Measurements from ENCODE around the gene PXYLP1.

The PXYLP1 gene

GRCh38 chr3:141250828-141251227 lies 19.2 kb downstream of the PXYLP1 start:
- no peak for DNase-seq

DNA sequence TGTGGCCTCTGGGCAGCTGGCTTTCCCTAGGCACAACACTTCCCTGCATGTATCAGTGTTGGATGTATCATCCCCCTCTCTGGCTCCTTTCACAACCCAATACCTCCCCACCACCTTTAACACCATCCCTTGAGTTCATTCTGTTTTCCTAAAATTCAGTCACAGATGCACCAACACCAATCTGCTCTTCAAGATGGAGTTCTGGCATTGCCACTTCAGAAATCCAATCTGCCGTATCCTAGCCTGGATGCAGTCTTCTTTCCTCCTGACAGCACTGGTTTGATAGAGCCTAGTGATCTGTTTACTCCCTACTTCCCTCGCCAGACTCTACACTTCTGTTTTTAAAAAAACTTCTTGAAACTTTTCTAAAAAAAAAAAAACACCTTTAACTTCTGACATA lies 21.7 kb downstream of the PXYLP1 start:
- DNase-seq, result no peak

GRCh38 chr3:141253811-141254210 lies 22.2 kb downstream of the PXYLP1 start:
- DNase-seq, result no peak

DNA sequence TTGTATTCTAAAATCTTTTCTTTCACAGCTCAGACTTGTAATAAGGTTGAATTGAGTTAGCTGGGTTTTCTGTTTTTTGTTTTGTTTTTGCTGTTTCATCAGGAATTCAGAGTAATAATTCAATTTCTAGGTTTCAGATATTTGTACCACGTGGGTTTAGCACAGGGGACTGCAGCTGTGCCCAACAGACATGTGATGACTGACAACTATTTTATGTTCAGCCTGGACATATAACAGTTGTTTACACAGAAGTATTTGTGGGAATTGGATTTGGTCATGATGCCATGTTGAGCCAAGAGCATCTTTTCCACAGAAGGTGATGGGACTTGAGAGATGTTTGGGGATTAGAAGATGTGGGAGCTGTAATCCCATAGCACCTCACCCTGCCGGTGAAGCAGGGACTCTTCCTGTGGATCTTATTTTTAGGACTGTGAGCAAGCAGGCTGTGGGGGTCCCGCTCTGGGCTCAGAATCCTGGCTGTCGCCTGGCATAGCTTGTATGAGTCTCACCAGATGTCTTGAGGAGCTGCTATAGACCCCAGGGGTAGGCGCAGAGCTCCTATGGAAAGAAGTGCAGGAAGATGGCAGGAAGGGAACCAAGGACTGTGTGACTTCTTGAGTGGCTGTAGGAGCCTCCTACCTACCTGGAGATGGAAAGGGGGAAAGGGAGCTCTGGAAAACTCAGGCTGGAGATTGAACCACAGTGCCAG lies 23.7 kb downstream of the PXYLP1 start:
- DNase-seq, result no peak

- no peak for DNase-seq
These were observed 24.2 kb downstream of the PXYLP1 start for GRCh38 chr3:141255846-141256261.

- DNase-seq, result no peak
These were observed 25.2 kb downstream of the PXYLP1 start for GRCh38 chr3:141256820-141257219.

DNA sequence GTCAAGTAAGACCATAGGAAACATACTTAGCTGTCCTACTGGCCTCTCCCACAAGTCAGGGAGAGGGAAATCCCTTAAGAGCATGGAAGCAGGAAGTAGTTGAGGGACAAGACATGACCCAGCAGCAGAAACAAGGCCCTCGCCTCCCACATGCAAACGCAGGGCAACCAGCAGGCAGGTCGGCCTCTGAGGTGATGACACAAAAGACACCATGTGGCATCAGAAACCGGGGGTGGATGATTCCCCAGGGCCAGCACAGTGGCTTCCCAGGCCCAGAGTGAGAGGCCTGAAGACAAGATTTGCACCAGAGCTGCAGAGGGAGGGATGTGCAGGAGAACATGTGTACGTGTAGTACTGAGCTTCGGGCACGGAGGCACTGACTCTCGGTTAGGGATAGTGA lies 26.3 kb downstream of the PXYLP1 start:
- DNase-seq, result no peak

GRCh38 chr3:141258973-141259372 lies 27.3 kb downstream of the PXYLP1 start:
- no peak for DNase-seq

GRCh38 chr3:141259821-141260629 lies 28.4 kb downstream of the PXYLP1 start:
- no peak for DNase-seq

GRCh38 chr3:141260630-141260927 lies 29.0 kb downstream of the PXYLP1 start:
- DNase-seq, result no peak

DNA sequence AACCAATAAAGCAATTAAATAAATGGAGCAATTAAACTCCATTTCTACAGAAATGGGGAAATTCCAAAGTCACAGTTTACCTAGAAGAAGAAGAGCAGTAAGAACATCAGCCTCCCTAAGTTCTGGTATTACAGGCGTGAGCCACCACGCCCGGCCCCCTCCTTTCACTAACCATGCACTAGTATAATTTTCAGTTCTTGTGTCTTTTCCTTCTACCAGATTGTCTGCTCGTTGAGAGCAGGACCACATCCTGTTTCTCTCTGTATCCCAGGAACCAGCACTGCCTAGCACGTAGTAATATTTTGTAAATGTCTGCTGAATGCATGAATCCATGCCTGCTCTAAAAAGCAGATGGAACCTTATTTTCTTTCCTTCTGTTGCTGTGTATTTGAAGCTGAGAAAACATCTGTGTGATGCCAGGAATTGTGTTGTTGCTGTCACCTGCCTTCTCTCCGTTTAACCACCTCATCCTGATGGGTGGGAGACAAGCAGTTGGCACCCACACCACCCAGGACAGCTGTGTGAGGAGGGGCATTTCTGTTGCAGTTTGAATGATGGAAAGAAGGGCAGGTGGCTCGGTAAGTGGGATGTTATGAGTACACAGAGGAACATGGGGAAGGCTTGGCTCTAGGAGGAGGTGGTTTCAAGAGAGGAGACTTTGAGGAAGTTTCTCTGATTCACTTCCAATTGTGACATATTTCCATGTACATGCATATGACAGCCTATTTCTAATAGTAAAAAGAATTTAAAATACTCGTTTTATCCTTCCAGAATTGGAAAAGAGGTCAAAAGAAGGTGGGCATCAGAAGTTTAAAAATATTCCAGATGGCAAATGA lies 30.1 kb downstream of the PXYLP1 start:
- no peak for DNase-seq

- DNase-seq, result no peak
These were observed 30.7 kb downstream of the PXYLP1 start for GRCh38 chr3:141262308-141262705.

- no peak for DNase-seq
These were observed 34.6 kb downstream of the PXYLP1 start for GRCh38 chr3:141266186-141266585.

DNA sequence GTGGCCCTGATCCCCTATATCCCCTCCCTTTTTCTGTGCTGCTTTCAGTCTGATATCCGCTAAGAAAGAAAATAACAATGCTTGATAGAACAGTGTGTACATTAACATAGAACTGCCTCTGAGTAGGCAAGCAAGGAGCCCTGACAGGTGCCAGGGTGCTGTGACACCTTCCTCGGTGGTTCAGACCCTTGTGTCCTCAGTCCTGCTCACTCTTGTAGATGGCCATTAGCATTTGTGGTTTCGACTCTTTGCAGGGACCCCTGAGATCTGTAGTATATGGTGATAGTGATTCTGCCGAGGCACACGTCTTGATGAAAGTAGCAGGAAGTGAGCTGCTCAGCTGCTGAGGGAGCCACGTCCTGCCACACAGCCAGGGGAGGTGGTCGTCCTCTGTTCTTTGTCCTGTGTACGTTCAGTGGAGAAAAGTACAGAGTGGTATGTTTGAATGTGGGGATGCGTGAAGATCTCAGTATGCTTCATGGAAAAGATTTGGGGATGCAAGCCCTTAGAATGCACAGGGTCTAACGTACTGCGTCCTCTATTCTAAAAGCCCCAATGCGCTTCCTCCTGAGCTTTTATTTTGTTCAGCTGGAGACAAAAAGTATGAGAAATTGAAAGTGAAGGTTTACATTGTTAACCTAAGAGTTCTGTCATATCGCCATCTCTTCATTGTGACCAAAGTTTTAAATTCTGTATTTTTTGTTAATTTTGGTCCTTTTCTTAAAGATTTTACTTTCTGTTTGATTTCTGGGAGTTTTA lies 35.4 kb downstream of the PXYLP1 start:
- DNase-seq, result no peak

DNA sequence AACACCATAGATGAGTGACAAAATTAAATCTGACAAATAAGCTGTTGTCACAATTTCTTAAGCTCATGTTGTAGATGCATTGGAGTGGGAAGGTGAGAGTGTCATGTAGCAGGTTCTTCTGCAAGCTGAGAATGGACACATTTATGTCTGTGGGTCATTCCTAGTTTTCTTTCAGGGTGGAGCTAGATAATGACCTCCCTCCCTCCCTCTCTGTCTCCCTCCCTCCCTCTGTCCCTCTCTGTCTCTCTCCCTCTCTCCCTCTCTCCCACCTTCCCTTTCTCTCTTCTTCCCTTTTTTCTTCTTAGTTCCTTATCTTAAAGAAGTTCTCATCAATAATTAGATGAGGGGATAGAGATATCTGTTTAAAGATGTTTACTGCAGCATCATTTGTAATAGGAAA lies 36.0 kb downstream of the PXYLP1 start:
- no peak for DNase-seq

DNA sequence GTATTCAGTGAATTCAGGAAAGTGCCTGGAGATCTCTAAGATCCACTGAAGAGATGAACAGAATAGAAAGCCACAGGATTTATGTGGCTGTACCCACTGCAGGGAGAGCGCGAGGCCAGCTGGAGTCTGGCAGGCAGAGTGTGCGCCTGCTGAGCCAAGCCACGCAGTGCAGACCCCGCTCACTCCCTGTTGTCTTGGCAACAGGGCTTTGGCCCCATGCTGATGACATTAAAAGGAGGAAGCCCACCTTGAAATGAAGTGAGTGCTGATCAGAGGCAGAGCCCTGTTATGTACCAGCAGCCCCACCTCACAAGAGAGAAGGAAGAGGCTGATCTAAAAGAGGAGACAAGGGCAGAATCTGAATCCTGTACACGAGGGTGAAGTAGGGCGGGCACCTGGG lies 36.7 kb downstream of the PXYLP1 start:
- DNase-seq, result no peak

DNA sequence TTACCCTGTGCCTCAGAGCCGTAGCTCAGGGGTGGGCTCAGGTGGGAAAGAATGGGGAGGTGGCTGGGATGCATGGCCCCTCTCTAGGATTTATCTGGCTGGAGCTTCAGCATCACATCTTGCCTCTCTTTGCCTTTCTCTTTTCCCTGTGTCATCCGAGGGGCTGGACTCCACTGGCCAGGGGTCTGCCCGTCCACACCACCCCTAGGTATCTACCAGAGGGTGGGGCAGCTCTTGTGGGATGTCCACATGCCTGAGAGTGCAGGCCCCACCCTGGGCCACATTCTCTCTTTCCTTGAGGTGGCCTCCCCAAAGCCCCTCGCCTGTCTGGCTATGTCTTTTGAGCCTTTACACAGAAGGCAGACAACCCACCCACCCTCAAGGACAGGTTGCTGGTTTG lies 37.2 kb downstream of the PXYLP1 start:
- no peak for DNase-seq

- DNase-seq, result no peak
These were observed 38.3 kb downstream of the PXYLP1 start for GRCh38 chr3:141269961-141270360.

DNA sequence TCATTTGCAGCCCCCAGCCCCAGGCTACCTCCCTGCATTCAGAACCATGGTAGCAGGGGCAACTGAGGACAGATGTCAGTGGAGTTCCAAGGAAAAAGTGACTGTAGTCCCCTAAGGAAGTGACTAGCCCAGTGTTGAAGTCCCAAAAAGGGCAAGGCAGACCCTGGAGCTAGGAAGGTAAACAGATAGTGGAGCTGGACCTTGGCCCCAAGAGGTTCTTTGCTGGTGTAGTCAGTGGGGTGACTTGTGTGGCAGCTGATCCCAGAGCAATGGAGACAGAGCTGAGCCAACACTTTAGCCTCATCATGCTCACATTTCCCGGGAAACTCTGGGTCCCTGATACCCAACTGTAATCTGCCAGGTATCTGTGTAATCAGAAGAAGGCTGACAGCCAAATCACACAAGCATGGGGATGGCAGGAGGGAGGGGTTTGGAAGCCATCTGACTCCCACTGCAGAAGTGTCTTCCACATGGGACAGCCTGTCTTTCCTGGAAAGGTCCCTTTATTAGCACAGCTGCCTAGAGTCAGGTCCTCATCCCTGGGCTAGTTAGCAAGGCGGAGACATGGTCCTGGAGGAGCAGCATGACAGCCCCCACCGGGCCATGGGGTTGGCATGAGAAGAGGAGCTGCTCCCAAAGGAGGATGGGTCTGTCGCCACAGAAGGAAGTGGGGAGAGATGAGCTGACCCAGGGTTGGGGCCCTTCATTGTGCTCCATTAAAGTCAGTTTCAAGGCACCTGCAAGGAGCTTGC lies 39.8 kb downstream of the PXYLP1 start:
- no peak for DNase-seq

DNA sequence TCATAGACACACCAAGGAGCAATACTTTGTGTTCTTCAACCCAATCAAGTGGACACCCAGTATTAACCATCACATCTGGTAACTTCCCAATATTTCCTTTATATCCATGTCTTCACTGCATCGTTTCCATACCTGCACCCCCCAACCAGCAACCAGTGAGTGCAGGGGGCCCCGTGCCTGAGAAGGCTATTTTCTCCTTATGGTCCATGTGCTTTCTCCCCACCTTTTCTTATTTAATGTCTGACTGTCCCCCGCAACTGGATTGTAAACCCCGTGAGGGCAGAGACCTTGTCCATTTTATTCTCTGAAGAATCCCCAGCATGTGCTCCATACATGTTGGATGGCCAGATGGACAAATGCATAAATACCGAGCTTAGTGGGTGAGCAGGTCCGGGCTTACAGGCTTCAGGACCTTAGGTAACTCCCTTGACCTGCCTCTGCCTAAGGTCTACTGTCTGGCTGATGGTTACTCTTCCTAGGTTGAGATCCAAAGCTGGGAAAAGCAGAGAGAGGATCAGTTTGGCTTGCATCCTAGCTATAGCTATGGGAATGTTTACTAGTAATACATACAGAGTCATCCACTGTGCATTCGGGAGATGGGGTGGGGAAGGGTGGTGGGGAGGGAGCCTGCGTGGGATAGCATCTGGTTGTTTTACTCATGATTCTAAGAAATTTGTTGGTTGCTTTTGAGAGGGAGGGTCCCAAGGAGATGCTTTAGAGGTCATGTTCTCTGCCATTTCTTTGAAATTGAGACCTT lies 41.5 kb downstream of the PXYLP1 start:
- DNase-seq, result no peak

DNA sequence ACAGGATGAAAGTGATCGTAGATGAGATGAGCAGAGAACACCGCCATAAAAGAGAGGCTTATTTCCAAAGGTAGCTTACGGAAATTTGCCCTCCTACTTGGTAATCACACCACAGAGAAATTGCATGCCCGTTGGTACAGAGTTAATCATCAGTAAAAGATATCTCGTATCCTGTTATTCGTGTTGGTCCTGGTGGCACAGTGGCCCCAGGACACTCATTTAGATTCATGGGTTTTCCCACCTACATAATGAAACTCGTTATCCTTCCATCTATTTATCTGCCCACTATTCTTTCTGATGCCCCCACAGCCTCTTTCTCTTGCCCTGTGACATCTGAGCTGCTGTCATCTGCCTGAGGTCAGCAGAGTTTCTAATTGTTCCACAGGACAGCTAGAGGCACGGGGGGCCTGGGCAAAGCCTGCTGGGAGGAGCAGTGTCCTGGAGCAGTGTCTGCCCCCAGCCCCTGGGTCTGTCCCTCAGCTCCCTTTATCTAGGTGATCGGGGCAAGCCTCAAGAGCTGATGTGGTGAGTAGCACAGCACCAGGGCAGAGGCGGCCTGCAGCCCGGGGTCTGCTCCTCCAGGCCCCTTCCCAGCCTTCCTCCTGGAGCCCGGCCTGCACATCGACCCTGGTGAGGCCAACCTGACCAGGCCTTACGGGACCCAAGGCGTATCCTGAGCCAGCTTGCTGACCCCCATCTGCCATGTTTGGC lies 42.2 kb downstream of the PXYLP1 start:
- DNase-seq, result no peak

All from stimulated activated naive CD4-positive, alpha-beta T cell treated with Interleukin-2 at 50 U/mL for 16 hours (primary cell).